K562 (cell line): Measurements from ENCODE around the gene IL1F10. TPM values are rescaled to one million over a fixed set of nuclear protein-coding genes. Genes with fewer than 3 reads are reported as not detected.

Source experiments
- ATAC-seq: fragments of 200-7000 bp; cut with Tn5 transposase; 3 replicates; pipeline ENCODE4 v1.9.1; 2020; ENCODE audit warnings: moderate library complexity
- BruUV-seq: library from RNA; stranded (reverse); fragments of 400-500 nt; replicated peaks from 2 replicates; lab custom pipeline; 2021; lab: Mats Ljungman, UMichigan
- CTCF ChIA-PET: fragments of 300-600 bp; formaldehyde crosslinking; extraction: SDS; loops from one replicate; lab custom pipeline; 2021; ENCODE audit warnings: low intra/inter-chr PET ratio; lab: Yijun Ruan, JAX
- POLR2A ChIA-PET: fragments of 300-600, 350-650 bp; sonication (Branson Sonifier 250); formaldehyde crosslinking; extraction: SDS; loops from one replicate; lab custom pipeline; 2021; ENCODE audit warnings: antibody characterized with exemption, inconsistent platforms; lab: Yijun Ruan, JAX
- DNase-seq, 4 experiments: peaks; one replicate each; pipeline versions ENCODE4 v3.0.0 to v3.0.0-alpha.2; 2011 to 2018; ENCODE audit warnings: low spot score in 3 of 4, mixed read lengths in 3 of 4; ENCODE audit errors: extremely low read depth in 1 of 4
- FAIRE-seq: peaks from 2 replicates; lab custom pipeline; 2011; peaks lifted over from hg19 to GRCh38; lab: Jason Lieb, UNC
- H2AFZ ChIP-seq: 2 replicates; pipeline ENCODE4 v1.6.0; 2011; ENCODE audit warnings: low read depth, low read length, control low read depth, inconsistent platforms
- H3K27ac ChIP-seq: fragments of 200-600 bp; 3 replicates; pipeline ENCODE4 v1.8.0; 2011; ENCODE audit warnings: low read depth, mild to moderate bottlenecking, control low read depth, inconsistent platforms, low read length, moderate library complexity, mixed read lengths; ENCODE audit errors: extremely low read depth
- H3K27me3 ChIP-seq, 2 experiments: fragments of 300-600 bp in 1 of 2; 2 replicates in 1 of 2; 3 replicates in 1 of 2; pipeline versions ENCODE4 v1.6.0 to v1.8.0; 2011; ENCODE audit warnings: inconsistent platforms in 2 of 2, low read length in 2 of 2, mild to moderate bottlenecking in 1 of 2, mixed read lengths in 1 of 2, moderate library complexity in 1 of 2; ENCODE audit not compliant: control insufficient read depth in 2 of 2, insufficient read depth in 2 of 2
- H3K36me3 ChIP-seq: fragments of 300-600 bp; 3 replicates; pipeline ENCODE4 v1.8.0; 2011; ENCODE audit warnings: mild to moderate bottlenecking, low read length, inconsistent platforms; ENCODE audit not compliant: control insufficient read depth, insufficient read depth
- H3K4me1 ChIP-seq, 2 experiments: fragments of 200-600 bp in 1 of 2; replicated peaks in 1 of 2; 2 replicates in 1 of 2; 3 replicates in 1 of 2; pipeline versions ENCODE4 v1.5.1 to v1.8.0; 2011; ENCODE audit warnings: inconsistent platforms in 2 of 2, low read length in 2 of 2, mild to moderate bottlenecking in 1 of 2, mixed read lengths in 1 of 2, moderate library complexity in 1 of 2; ENCODE audit not compliant: control insufficient read depth in 2 of 2, insufficient read depth in 2 of 2
- H3K4me2 ChIP-seq: 2 replicates; pipeline ENCODE4 v1.6.1; 2011; ENCODE audit warnings: low read length, control low read depth, inconsistent platforms, mixed read lengths; ENCODE audit not compliant: insufficient read depth
- H3K4me3 ChIP-seq: fragments of 200-600 bp; sonication (generic), shearing (Covaris generic); 2 replicates; pipeline ENCODE4 v1.5.1; 2016; ENCODE audit warnings: control low read depth, inconsistent platforms
- H3K79me2 ChIP-seq: fragments of 200-600 bp; 3 replicates; pipeline ENCODE4 v1.8.0; 2011; ENCODE audit warnings: low read length, inconsistent platforms; ENCODE audit not compliant: control insufficient read depth, insufficient read depth
- H3K9ac ChIP-seq, 2 experiments: 2 replicates each; pipeline versions ENCODE4 v1.6.0 to v1.6.1; 2011; ENCODE audit warnings: low read depth in 2 of 2, low read length in 2 of 2, control low read depth in 1 of 2, inconsistent platforms in 1 of 2, mild to moderate bottlenecking in 1 of 2, mixed read lengths in 1 of 2; ENCODE audit not compliant: insufficient read depth in 1 of 2
- H3K9me1 ChIP-seq: one replicate; pipeline ENCODE4 v1.6.0; 2011; ENCODE audit warnings: inconsistent platforms, mild to moderate bottlenecking, low read length, moderate library complexity; ENCODE audit not compliant: control insufficient read depth, insufficient read depth
- H3K9me3 ChIP-seq: replicated peaks from 2 replicates; pipeline ENCODE4 v1.5.1; 2011; ENCODE audit warnings: low read depth, low read length, inconsistent platforms; ENCODE audit not compliant: control insufficient read depth, insufficient read depth
- H4K20me1 ChIP-seq: replicated peaks from 2 replicates; pipeline ENCODE4 v1.6.1; 2011; ENCODE audit warnings: low read length, inconsistent platforms, mixed read lengths; ENCODE audit not compliant: control insufficient read depth, insufficient read depth
- DDX20 ChIP-seq: fragments of 450-650 bp; IDR thresholded peaks from 2 replicates; pipeline ENCODE4 v1.6.1; 2016; ENCODE audit warnings: missing genetic modification characterization, low read depth, mild to moderate bottlenecking, missing compliant biosample characterization, moderate library complexity
- DPF2 ChIP-seq: fragments of 450-650 bp; IDR thresholded peaks from 2 replicates; pipeline ENCODE4 v1.6.1; 2016
- HINFP ChIP-seq: fragments of 450-650 bp; conservative IDR thresholded peaks from 2 replicates; pipeline ENCODE4 v1.6.1; 2016; ENCODE audit warnings: missing genetic modification characterization, low read depth, mild to moderate bottlenecking, control low read depth, missing compliant biosample characterization
- ID3 ChIP-seq, 2 experiments: fragments of 250-450 bp in 1 of 2; fragments of 450-650 bp in 1 of 2; sonication (Bioruptor Pico) in 1 of 2; IDR thresholded peaks; 2 replicates each; pipeline versions ENCODE4 v1.6.1 to v1.8.0; 2016 to 2021; ENCODE audit warnings: mild to moderate bottlenecking in 2 of 2, moderate library complexity in 2 of 2, missing compliant biosample characterization in 1 of 2, missing genetic modification characterization in 1 of 2
- KLF10 ChIP-seq: fragments of 250-450 bp; sonication (Bioruptor Pico); IDR thresholded peaks from 2 replicates; pipeline ENCODE4 v1.6.1; 2021; ENCODE audit warnings: matching md5 sums
- MEF2A ChIP-seq: IDR thresholded peaks from 2 replicates; pipeline ENCODE4 v1.6.1; 2011; ENCODE audit warnings: low read depth, mild to moderate bottlenecking, low read length, moderate library complexity; ENCODE audit not compliant: control insufficient read depth
- MYC ChIP-seq, 2 experiments: fragments of 250-450 bp in 1 of 2; sonication (Bioruptor Pico) in 1 of 2; IDR thresholded peaks; 2 replicates each; pipeline versions ENCODE4 v1.5.1 to v1.6.1; 2012 to 2021; ENCODE audit warnings: low read depth in 2 of 2, borderline replicate concordance in 1 of 2, improper control_type of control experiment in 1 of 2, low read length in 1 of 2, mild to moderate bottlenecking in 1 of 2, moderate library complexity in 1 of 2
- NFIX ChIP-seq: fragments of 250-450 bp; sonication (Bioruptor Pico); IDR thresholded peaks from 2 replicates; pipeline ENCODE4 v1.4.0; 2020; ENCODE audit warnings: low read depth, mild to moderate bottlenecking, moderate library complexity
- NR1H2 ChIP-seq: sonication (generic); formaldehyde crosslinking; IDR thresholded peaks from 2 replicates; pipeline ENCODE4 v1.4.0; 2020; ENCODE audit warnings: mild to moderate bottlenecking, missing genetic modification reagents
- PKNOX1 ChIP-seq: fragments of 450-650 bp; IDR thresholded peaks from 2 replicates; pipeline ENCODE4 v1.6.1; 2016
- POLR2H ChIP-seq: IDR thresholded peaks from 2 replicates; pipeline ENCODE4 v1.6.1; 2016; ENCODE audit warnings: missing genetic modification characterization, low read depth, mild to moderate bottlenecking, control low read depth, missing compliant biosample characterization, moderate library complexity
- SNIP1 ChIP-seq: fragments of 450-650 bp; IDR thresholded peaks from 2 replicates; pipeline ENCODE4 v1.7.1; 2017; ENCODE audit warnings: low read depth, mild to moderate bottlenecking
- ZBTB34 ChIP-seq: fragments of 250-450 bp; sonication (Bioruptor Pico); IDR thresholded peaks from 2 replicates; pipeline ENCODE4 v1.8.0; 2021; ENCODE audit warnings: mild to moderate bottlenecking, moderate library complexity
- ZNF134 ChIP-seq: fragments of 250-450 bp; sonication (Bioruptor Pico); conservative IDR thresholded peaks from 2 replicates; pipeline ENCODE4 v1.4.0; 2020
- ZNF449 ChIP-seq: fragments of 250-450 bp; sonication (Bioruptor Pico); IDR thresholded peaks from 2 replicates; pipeline ENCODE4 v1.8.0; 2022; ENCODE audit warnings: moderate library complexity, mild to moderate bottlenecking, inconsistent platforms
- in situ Hi-C: fragments of 300-500 bp; cut with MboI; formaldehyde crosslinking; loops from 4 replicates; pipeline ENCODE4 v1.15.0; 2018; ENCODE audit warnings: inconsistent platforms, mixed read lengths
- intact Hi-C: fragments of 100-400 bp; cut with micrococcal nuclease; formaldehyde crosslinking; loops from 2 replicates; pipeline ENCODE4 v1.14.2; 2022
- polyA plus RNA-seq, 8 experiments: library from polyadenylated mRNA; depleted of rRNA in 4 of 8; stranded (reverse) in 5 of 8; unstranded in 3 of 8; fragments of >200 nt; fragmentation: Nextera tagmentation in 2 of 8; fragmentation: Illumina TruSeq in 1 of 8; extraction: Ambion mirVana in 2 of 8; extraction: Trizol in 1 of 8; gene quantifications; 2 replicates each; pipeline versions ENCODE4 v1.2.1 to v1.2.3, GENCODE V29; 2011 to 2014; ENCODE audit warnings: inconsistent platforms in 1 of 8, missing spikeins in 1 of 8
- total RNA-seq, 7 experiments: library from RNA; depleted of rRNA in 6 of 7; stranded (reverse); fragments of >200 nt in 6 of 7; fragmentation: Illumina TruSeq in 2 of 7; extraction: Trizol in 2 of 7; gene quantifications; 2 replicates each; pipeline versions ENCODE4 v1.2.1 to v1.2.3, GENCODE V29; 2011 to 2021; ENCODE audit warnings: low replicate concordance in 1 of 7

Gene IL1F10
- total and polyA plus RNA-seq, 9 of the 15 experiments (the other 6 are each of a cell fraction or from before 2014, with no cell fraction given), result not detected

GRCh38 chr2:113088213-113088992 is 20.6 kb downstream of the IL1F10 start:
- Histone ChIP-seq H3K4me2 (no peak overlapping the region), H3K79me2 (no peaks in the 10 kb centered on the region), H3K4me3 (no peak overlapping the region), H3K27ac (no peak overlapping the region), H3K27me3 (peaks cover 4 to 20% of the 10 kb centered on the region in 2 experiments; a peak in 3 of 5 replicates), H3K36me3 (no peaks in the 10 kb centered on the region), H3K9ac (no peak overlapping the region), H3K9me1 (no peaks in the 10 kb centered on the region), H2AFZ (no peak overlapping the region), H3K4me1 (no peaks in the 10 kb centered on the region), H3K9me3 (no peaks in the 10 kb centered on the region), H4K20me1 (no peaks in the 10 kb centered on the region)
- POLR2A ChIA-PET, result interaction anchor here (0.8 to 1.6 kb wide), 4 partner anchors 8 to 128 kb away, joined by 3 to 11 read pairs (median 3); no protein-coding TSS in a partner anchor
- BruUV-seq, result no TSS peak
- in situ Hi-C loops, result no loop called here
- TF ChIP-seq PKNOX1 (no peak), NFIX (no peak), NR1H2 (CRISPR knock-in tag) (no peak), MEF2A (no peak), ZNF134 (CRISPR knock-in tag) (no peak), ID3 (CRISPR knock-in tag; IDR thresholded peaks at IDR 0.05) (no peak), ID3 (tag; IDR thresholded peaks at IDR 0.05) (no peak), DPF2 (no peak), KLF10 (CRISPR knock-in tag) (no peak), ZBTB34 (CRISPR knock-in tag) (no peak), POLR2H (no peak), HINFP (no peak), SNIP1 (no peak), MYC (IDR thresholded peaks at IDR 0.05; ENCODE audit: low read depth, low read length) (no peak), MYC (CRISPR knock-in tag; IDR thresholded peaks at IDR 0.05; ENCODE audit: borderline replicate concordance, low read depth) (no peak), ZNF449 (no peak), DDX20 (tag) (no peak)
- CTCF ChIA-PET, result interaction anchor here (0.7 kb wide), 2 partner anchors 17 to 279 kb away, joined by 3 read pairs; no protein-coding TSS in a partner anchor
- DNase-seq, result no peak
- peak; percentile 29 for FAIRE-seq
- intact Hi-C loops, result loop anchor here (10.0 kb wide), 1 partner anchor 134 kb away; no protein-coding TSS in a partner anchor
- ATAC-seq, result no peak
